NCI-H1092 (cell line): ENCODE measurements around the gene CES3.
A peak's percentile ranks its signal among the peaks of the same experiment; 100 is the strongest.
"Not testable (repeated sequence)": the region's sequence is repeated elsewhere in the genome, so short reads cannot be mapped to it uniquely, and the experiment has no call there.

ENCODE experiments used
- DNase-seq: peaks from one replicate; lab custom pipeline; 2025; lab: John Stamatoyannopoulos, UW

Gene CES3

DNA sequence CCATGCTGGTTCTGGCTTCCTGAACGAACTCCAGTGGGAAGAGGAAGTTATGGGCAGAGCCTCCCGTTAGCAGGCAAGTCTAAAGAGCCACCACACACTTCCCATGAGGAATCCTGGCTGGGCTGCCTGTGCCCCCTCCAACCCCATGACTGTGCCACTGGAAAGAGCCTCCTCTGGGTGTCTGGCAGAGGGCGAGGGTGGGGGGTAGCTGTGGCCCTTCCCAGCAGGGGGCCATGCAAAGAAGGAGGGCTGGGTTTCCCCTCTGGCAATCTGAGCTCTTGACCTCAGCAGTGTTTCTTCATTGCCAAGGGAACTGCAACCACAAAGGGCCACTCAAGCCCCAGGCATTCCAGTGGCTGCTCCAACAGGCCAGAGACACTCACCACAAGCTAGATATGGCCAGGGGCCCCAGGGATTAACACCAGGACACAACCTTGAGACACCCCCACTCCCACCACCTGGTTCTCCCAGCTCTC is 34.1 kb upstream of the CES3 start:
- no peak for DNase-seq

DNA sequence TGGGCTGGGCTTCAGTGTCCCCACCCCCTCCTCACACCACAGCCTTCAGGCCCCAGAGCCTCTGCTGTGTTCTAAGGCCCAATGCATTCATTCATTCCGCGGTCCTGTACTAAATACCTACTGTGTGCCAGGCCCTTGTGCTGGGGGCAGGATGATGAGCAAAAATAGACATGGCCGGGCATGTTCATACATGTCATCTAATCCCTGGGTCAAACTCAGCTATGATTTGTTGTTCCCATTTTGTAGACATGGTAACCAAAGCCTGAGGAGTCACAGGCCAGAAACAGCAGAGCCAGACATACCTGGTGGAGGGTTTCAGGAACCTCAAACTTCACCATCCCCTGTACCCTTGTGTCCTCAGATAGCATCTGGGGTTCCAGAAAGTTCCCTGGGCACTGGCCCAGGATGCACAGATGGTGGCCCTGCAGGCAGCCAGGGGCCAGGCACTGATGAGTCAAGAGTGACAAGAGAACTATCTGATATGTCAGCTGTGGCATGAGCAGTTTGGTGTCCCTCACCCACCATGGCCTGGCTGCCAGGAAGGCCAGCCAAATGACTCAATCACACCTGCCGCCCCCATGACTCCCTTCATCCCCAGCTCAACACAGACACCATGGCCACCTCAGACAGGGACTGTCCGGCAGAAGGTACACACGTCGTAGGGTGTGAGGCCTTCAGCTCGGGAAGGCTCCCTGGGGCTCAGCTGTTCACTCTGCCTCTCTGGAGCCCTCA is 33.0 kb upstream of the CES3 start:
- DNase-seq, result no peak

DNA sequence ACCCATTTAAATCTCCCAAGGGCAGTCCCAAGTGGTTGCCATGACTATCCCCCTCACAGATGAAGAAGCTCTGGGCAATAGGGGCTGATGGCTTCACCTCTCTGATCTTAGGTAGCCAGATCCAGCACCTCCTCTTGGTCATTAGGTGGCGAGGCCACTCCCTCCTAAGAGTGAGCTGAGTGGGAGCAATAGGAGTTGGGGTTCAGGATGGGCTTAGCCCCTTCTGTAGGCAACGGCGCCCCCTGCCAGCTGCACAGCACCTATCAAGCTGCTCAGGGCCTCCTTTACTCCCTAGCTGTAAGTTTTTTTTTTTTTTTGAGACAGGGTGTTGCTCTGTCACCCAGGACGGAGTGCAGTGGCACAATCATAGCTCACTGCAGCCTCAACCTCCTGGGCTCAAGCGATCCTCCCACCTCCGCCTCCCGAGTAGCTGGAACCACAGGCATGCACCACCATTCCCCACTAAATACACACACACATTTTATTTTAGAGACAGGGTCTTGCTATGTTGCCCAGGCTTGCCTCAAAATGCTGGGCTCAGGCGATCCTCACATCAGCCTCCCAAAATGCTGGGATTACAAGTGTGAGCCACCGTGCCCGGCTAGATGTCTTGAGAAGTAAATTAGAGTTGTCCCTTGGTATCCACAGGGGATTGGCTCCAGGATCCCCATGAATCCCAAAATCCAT is 32.2 kb upstream of the CES3 start:
- no peak for DNase-seq

DNA sequence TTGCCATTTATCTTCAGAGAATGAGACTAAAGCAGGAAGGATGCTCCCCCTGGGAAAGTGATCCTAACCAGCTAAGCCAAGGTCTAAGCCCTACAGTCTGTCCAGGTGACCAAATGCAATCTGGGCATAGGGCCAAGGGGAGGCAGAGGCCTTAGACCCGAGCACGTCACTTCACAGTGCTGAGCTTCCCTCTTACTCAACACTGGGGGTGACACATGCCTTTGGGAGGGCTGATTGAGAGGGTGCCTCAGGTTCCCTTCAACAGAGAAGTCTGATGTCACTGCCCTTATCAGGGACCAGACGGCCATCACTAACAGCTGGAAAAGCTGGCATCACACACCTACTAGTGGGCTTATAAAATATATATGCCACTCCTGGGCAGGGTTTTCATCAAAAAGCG is 30.9 kb upstream of the CES3 start:
- DNase-seq, result no peak

DNA sequence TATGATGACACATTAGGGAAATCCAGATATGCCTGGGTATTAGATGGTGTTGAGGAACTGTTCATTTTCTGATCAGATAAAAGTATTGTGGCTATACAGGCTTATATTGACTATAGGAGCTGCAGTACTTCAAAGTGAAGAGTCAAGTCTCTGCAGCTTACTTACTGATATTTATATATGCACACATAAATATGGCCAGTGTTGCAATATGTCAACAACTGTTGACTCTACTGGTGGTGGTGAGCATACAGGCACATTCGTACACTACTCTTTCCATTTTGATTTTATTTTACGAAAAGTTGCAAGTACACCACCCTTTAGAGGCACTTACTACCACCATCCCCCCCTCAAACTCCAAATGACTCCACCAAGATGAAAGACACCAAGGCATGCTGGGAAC is 29.4 kb upstream of the CES3 start:
- no peak for DNase-seq

DNA sequence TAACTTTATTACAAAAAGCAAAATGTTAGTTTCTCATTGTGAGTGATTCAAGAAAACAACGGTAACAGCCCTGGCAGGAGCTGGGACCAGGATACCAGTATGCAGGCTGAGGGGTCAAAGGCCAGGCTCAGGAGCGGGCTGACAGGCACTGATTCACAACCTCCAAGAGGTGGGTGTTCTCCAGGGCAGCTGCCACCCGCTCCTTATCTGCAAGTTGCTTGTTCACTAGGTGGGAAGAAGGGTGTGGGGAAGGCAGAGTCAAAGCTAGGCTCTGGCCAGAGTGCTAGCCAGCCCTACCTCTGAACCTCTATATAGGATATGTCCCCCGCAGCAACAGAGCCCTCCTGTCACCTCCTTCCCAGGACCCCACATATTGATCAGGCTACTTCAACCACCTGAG is 29.0 kb upstream of the CES3 start:
- DNase-seq, result no peak

DNA sequence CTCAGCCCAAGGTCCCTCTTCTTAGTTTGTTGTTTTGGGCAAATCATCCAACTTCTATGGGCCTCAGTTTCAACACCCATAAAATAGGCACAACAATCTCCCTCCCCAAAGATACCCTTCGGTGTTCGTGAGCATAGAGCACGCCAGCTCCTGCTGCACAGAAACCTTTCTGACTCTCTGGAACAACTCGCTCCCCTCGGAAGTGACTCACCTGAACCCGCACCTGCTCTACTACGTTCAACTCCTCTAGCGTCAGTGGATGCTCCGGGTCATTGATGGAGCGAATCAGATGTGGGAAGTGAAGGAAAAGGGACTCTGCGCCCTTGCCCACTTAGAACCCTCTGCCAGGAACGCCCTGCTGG is 27.3 kb upstream of the CES3 start:
- DNase-seq, result no peak

DNA sequence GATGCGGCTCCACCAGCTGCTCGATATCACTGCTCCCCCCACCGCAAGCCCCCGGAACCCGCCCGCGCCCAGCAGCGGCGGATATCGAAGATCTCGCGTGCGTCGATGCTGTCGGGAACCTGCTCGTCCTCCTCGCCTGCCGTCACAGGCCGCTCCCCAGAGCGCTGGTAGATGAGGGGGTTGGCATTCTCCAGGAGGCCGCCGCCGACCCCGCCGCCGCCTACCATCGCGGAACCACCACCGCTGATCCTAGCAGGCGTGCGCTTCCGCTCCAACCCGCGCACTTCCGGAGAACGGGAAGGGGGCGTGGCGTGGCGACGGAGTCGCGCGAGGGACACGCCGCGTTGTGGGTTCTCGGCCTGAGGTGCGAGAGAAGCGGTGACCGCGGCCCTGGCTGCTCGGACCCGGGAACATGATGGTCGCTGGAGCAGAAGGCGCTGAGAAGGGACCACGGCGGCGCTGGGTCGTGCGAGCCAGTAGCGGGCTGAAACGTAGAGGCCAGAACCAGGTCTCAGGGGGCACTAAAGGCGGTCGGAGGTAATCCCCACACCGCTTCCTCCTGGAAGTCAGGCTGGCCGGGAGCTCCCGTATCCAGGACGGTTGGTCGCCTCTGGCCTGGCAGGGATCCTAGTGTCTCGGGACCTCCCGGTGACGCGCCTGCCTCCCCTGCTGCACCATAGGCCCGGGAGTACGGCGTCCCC is 26.8 kb upstream of the CES3 start, which contains the start of gene CIAO2B:
Gene CIAO2B, minus strand, starts transcription at position 265 of the 701 bp plus-strand sequence. Its CDS starts 38 bp downstream, at position 227.
- DNase-seq, result peak; percentile 80

DNA sequence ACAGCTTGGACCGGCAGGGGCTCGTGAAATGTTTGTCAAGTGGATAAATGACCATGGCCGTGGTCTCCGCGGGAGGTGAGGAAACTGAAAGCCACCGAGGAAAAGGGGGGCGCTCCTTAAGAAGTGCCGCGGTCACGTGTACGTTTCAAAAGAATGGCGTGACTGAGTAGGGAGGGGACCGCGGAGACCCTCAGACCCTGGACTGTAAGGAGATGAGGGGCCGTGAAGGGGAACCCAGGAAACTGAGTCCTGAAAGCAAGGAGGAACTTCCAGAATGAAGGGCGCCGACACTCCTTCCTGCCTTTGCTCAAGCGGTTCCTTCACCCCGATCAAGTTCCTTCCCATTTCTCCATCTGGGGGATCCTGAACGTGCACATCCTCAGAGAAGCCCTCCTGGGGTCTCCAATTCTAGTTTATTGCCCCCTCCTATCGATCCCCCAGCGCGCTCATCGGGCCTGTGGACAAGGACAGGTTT is 26.2 kb upstream of the CES3 start:
- DNase-seq, result not testable (repeated sequence)

DNA sequence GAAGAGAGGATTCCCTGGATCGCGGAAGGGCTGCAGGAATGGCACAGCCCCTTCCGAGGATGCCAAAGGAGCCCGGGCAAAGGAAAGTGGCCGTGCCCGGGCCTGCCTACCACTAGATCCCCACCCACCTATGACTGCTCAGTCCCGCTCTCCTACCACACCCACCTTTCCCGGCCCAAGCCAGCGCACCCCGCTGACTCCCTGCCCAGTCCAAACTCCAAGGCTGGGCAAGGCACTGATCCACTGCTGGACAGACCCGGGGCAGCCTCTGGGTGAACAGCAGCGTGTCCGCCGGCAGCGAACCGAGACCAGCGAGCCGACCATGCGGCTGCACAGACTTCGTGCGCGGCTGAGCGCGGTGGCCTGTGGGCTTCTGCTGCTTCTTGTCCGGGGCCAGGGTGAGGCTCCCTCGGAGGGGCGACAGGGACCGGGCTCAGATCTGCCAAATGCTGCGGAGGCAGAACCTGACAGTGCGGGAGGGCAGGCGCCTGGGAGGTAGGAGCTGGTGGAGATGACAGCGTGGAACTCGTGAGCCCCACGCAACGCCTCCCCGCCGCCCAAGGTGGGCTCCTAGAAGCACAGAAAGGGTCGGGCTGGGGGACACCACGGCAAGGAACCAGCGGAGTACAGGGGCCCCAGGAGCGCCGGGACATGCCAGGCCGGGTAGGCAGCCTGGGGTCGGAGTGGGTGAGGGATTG is 25.6 kb upstream of the CES3 start, which contains the start of gene CES2:
Gene CES2, plus strand, starts transcription at position 203 of the 698 bp plus-strand sequence. Its CDS starts 120 bp downstream, at position 323.
- no peak for DNase-seq

DNA sequence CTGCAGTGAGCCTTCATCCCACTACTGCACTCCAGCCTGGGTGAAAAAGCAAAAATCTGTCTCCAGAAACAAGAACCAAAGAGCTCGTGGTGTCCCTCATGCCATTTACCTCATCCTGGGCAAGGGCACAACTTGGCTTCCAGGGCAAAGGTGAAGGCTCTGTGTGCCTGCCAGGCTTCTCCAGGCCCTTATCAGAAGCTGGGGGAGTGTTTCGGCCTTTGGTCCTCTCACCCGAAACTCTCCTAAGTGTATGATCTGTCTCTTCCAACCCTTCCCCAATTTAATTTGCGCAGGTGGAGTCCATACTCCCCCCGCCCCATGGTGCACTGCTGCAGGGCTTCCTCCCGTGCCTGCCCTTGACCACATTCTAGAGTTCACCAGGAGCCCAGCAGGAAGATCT is 24.6 kb upstream of the CES3 start:
- no peak for DNase-seq

DNA sequence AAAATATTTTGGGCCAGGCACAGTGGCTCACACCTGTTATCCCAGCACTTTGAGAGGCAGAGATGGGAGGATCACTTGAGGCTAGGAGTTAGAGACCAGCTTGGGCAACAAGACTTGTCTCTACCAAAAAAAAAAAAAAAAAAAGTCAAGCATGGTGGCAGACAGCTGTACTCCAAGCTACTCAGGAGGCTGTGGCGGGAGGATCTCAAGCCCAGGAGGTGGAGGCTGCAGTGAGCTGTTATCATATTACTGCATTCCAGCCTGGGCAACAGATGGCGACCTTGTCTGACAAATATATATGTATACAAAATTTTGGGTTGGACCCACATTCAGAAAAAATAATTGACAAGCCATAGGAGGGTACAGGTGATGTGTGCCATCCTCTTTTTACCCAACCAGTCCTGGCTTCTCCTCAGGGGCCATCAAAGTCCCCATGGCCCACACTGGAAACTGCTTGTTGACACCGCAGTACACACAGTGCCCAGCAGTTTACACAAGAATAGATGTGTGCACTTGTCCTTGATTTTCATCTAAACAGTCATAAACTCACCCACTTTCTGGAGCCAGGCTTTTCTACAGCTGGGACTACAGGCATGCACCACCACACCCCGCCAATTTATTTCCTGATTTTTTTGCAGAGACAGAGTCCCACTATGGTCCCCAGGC is 24.0 kb upstream of the CES3 start:
- no peak for DNase-seq

DNA sequence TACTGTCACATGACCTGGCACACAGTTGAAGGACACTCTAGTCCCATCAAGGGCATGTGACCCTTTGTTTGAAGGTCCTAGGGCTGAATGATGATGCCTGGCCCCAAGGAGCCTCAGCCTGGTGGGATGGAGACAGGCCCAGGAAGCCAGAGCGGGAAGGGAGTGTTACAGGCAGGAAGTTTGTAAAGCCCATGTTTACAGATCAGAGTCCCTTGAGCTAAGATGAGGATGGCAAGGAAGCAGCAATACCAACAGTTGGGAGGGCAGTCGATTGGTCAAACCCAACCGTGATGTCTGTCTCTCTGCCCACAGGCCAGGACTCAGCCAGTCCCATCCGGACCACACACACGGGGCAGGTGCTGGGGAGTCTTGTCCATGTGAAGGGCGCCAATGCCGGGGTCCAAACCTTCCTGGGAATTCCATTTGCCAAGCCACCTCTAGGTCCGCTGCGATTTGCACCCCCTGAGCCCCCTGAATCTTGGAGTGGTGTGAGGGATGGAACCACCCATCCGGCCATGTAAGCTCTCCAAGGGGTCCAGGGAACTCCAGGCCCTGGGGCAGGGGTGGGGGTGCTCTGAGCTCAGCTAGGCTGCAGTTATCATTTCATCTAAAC is 23.2 kb upstream of the CES3 start:
- no peak for DNase-seq

DNA sequence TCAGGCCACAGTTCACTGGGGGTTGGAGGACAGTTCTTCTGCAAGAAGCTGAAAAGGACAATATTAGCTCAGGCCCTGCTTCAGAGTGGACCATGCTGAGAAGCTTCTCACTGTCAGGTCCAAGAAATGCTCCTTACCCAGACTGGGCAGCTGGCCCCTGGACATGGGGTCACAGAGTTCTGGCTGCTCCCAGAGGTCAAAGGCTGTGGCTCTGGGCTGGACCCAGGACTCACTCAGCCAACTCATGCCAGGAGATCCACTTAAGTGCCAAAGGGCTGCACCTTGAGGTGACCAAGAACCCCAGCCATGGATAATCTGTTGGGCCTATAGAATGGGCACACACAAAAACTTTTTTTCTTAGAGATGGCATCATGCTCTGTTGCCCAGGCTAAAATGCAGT is 21.7 kb upstream of the CES3 start:
- DNase-seq, result no peak

DNA sequence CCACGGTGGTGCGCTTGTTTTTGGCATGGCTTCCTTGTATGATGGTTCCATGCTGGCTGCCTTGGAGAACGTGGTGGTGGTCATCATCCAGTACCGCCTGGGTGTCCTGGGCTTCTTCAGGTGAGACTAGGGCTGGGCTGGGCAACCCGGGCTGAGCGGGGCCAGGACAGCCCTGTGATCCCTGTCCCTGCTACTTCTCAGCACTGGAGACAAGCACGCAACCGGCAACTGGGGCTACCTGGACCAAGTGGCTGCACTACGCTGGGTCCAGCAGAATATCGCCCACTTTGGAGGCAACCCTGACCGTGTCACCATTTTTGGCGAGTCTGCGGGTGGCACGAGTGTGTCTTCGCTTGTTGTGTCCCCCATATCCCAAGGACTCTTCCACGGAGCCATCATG is 20.8 kb upstream of the CES3 start:
- DNase-seq, result no peak

DNA sequence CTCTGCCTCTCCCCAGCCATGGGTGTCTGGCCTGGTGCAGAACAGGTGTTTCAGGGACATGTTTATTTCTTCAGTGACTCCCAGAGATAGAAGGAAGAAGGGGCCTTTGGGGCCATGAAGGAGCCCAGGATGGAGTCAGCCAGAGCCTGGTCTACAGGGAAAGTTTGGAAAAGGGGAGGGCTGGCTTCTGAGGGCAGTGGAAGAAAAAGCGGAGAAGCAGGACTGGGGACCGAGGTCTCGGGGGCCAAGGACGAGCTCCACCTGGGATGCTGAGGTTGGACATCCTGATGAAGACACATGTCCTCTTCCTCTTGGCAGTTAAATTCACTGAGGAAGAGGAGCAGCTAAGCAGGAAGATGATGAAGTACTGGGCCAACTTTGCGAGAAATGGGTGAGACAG is 18.1 kb upstream of the CES3 start:
- DNase-seq, result no peak

DNA sequence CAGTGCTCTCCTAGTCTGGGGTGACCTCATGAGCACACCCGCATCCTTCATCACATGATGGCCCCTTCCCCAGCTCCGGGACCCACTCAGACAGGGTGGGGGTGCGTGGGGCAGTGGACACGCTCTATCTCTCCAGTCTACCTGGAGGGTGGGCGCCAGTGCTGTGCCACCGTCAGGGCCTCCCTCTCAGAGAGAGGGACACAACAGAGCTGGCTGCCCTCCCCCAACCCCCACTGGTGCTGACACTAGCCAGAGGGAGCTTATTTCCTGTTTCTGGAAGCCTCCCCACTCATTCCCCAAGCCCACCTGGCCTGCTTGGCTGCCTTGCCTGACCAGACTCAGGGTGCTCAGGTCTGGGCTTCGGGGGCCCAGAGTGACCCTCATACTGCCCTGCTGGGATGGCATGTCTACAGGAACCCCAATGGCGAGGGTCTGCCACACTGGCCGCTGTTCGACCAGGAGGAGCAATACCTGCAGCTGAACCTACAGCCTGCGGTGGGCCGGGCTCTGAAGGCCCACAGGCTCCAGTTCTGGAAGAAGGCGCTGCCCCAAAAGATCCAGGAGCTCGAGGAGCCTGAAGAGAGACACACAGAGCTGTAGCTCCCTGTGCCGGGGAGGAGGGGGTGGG is 17.5 kb upstream of the CES3 start:
- no peak for DNase-seq

DNA sequence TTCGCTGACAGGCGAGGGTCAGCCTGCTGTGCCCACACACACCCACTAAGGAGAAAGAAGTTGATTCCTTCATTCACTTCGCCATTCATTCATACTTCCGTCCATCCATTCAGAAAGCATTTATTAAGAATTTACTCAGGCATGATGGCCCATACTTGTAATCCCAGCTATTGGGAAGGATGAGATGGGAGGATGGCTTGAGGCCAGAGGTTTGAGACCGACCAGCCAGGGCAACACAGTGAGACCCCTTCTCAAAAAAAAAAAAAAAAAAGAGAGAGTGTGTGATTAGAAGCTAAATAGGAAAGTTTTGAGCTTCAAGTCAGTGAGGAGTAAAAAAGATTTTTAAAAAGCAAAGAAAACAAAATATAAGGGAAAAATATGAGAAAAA is 17.0 kb upstream of the CES3 start:
- no peak for DNase-seq

DNA sequence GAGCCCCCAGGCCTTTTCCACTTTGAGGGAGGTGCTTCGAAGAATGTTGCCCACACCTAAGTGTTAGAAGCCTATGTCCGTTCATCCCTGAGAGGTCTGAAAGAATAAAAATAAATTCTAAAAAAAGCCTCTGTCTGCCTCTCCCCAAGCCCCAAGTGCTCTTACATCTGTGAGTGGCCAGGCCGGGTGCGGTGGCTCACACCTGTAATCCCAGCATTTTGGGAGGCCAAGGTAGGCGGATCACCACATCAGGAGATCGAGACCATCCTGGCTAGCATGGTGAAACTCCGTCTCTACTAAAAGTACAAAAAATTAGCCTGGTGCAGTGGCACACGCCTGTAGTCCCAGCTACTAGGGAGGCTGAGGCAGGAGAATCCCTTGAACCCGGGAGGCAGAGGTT is 16.1 kb upstream of the CES3 start:
- DNase-seq, result not testable (repeated sequence)

DNA sequence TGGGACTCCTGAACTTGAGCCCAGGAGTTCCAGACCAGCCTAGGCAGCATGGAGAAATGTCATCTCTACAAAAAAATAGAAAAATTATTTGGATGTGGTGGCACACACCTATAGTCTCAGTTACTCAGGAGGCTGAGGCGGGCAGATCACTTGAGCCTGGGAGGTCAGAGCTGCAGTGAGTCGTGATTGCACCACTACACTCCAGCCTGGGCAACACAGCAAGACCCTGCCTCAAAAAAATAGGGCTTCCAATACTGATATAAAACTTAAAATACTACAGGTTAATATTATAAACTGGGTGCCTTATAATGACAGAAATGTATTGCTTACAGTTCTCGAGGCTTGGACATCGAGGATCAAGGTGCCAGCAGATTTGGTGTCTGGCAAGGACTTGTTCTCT is 15.1 kb upstream of the CES3 start:
- DNase-seq, result no peak

DNA sequence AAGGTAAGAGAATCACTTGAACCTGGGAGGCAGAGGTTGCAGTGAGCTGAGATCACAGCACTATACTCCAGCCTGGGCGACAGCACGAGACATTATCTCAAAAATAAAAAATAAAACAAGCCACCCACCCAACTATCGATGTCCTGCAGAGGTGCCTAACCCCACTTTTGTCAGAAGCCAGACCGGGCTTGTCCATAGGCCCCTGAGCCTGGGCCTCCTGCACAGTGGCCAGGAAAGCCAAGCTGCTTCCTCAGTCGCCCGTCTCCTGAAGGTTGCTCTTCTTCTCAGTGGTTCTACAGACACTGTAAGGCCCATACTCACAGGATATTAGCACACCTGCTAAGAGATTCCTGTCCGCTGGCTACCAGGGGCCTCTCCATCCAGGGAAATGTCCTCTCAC is 14.5 kb upstream of the CES3 start:
- no peak for DNase-seq
